GM19240 (cell line): Measurements from ENCODE around the gene DAP.
"Not testable (repeated sequence)": the region's sequence is repeated elsewhere in the genome, so short reads cannot be mapped to it uniquely, and the experiment has no call there.

Source experiments
- DNase-seq: peaks from one replicate; pipeline ENCODE4 v3.0.0; 2011; ENCODE audit warnings: low spot score; ENCODE audit not compliant: insufficient read length

DAP gene

DNA sequence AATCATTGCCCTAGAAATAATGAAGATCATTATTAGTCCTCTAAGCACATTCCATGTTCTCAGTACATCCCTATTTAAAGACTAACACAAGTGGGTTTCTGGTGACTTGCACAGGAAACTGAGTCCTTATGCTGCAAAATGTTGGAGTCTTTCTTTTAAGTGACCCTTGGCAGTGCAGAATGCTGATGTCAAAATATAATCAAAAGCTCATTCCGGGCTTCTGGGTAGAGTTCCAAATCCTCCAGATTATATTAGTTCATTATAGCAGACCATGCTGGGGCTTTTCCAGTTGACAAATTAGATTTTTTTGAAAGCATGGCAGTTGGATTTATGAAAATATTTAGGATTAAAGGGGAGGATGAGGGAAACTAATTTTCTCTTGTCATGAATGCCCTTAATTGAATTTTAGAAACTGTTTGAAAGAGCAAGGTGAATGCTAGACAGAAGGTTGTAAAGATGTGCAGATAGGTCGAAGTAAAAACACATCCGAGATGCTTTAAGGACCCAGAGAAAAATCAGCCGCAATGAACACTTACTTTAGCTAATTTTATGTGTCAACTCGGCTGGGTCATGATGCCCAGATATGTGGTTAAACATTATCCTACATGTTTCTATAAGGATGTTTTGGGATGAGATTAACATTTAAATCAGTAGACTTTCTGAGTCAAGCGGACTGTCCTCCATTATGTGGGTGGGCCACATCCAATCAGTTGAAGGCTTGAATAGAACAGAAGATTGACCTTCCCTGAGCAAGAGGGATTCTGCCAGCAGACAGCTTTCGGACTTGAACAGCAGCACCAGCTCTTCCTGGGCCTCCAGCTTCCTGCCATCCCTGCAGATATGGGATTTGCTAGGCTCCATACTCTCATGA is 88.7 kb downstream of the DAP start:
- no peak for DNase-seq

DNA sequence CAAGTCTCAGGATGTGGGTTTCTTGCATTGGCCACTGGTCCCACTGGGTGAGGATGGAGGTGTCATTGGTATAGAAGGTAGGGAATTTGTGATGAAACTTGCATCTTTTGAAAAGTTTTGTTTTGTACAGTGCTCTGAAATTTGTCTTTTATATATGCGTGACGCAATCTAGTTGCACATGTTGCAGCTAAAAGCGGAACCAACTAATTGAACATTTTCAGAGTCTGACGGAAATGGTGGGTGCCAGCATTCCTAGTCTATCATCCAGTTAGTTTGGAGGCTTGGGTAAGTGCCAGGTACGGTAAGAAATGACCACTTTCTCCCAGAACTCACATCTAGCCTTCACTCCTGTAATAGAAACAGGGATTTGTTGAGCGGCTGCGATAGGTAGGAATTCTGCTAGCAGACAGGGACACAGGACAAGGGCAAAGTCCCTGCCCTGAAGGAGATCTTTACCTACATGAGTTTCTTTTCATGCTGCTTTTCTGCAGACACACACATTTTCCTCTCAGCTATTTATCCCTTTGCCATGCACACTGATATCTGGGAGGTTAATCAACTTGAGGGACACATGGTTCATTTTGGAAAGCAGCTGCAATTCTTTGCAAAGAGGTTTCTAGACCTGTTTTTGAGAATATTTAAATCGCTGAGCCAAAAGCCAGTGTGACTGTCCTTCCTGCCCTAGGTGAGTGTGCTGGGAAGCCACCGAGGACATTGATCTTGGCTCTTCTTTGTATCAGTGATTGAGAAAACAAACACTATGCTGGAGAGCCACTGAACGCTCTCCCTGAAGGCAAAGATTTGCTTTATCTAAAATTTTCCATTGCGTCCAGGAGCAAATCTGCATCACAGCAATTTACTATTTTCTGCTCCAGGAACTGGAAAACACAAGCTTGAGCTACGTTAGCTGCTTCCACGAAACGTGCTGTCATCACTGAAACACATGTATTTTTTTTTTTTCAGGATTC is 89.7 kb downstream of the DAP start:
- no peak for DNase-seq

DNA sequence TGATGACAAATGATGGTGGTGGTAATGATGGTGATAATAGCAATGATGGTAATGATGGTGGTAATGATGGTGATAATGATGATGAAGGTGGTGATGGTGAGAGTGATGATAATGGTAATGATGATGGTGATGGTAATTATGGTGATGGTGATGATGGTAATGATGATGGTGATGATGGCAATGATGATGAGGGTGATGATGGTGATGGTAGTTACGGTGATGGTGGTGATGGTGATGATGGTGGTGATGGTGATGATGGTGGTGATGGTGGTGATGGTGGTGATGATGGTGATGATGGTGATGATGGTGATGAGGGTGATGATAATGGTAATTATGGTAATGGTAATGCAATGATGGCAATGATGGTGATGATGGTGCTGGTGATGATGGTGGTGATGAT is 91.1 kb downstream of the DAP start:
- DNase-seq, result no peak

DNA sequence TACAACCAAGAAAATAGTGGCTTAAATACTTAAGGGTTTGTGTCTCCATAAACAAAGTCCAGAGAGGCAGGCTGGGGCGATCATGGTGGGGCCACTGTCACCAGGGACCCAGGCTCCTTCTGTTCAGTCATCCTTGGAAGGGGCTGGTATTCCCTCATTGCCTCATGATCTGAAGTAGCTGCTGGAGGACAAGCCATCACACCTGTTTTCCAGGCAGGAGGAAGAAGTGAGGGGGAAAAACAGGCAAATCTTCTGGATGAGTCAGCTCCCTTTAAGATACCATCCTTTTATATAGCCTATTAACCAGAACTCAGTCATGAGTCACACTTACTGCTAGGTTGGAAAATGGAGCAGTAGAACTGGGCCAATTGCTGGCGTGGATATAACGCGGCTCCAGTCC is 92.3 kb downstream of the DAP start:
- no peak for DNase-seq

DNA sequence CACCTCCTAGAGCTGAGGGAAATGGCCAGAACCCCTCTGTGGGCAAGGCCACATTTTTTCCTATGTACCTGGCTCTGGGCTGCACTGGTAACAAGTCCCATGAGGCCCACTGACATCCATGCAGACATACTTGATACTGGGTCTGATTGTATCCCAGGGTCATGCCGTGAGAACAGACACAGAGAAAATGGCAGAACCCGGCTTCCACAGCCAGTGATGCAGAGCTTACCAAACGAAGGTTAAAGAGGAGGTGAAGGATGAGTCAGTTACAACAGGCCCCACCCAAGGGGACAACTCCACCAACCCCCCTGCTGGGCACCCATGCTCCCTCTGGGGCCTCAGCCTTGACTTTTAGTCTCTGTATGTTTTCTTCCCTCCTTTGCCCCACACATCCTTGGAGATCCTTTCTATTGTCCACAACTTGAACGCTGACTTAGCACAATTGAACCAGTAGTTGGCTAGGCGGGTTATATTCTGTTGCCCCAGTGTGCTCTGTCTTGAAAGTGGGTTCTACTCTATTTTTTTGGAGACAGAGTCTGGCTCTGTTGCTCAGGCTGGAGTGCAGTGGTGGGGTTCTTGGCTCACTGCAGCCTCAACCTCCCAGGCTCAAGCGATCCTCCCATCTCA is 93.5 kb downstream of the DAP start:
- no peak for DNase-seq

DNA sequence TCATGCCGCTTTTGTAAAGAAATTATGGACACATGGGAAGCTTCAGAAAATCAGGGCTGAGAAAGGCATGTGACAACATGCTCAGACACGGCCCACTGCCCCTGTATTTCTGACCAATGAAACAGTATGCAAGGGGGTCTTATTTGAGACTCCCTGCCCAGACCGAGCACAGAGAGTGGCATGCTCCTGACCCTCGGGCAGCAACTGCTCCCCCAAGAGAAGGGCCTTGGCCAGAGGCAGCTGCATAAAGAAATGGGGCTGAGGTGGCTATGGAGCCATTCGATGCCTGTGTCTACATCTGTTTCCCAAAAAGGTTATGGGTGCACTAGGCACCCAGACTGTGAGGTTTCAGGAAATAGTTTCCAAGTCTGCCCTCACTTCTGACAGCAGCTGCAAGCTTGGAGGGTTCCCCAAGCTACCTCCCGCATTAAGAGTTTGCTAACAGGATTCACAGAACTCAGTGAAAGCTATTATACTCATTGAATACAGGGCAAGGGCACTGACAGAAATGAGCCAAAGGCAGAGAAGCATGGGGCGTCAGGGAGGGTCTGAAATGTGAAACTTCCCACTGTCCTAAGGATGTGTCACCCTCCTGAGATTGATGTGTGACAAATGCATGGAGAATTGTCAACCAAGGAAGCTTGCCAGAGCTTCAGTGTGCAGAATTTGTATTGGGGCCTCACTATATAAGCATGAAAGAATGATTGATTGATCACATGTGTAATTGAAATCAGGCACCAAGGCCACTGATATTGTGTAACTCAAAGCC is 94.3 kb downstream of the DAP start:
- no peak for DNase-seq

DNA sequence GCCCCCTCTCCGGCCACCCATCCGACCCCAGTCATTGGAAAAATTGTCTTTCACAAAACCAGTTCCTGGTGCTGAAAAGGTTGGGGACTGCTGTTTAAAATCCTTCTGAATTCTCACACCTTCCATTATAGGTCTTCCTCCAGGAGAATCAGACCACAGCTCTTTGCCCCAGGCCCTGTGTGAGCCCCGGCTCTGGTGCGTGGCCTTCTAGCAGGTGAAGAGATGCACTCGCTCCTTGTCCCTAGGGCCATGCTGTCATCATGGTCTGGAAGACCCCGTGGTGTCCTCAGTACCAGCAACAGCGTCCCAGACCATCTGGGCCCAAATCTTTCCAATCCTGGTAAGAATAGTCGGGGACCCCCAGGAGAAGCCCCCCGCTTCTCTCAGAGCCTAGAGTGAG is 95.2 kb downstream of the DAP start:
- no peak for DNase-seq

DNA sequence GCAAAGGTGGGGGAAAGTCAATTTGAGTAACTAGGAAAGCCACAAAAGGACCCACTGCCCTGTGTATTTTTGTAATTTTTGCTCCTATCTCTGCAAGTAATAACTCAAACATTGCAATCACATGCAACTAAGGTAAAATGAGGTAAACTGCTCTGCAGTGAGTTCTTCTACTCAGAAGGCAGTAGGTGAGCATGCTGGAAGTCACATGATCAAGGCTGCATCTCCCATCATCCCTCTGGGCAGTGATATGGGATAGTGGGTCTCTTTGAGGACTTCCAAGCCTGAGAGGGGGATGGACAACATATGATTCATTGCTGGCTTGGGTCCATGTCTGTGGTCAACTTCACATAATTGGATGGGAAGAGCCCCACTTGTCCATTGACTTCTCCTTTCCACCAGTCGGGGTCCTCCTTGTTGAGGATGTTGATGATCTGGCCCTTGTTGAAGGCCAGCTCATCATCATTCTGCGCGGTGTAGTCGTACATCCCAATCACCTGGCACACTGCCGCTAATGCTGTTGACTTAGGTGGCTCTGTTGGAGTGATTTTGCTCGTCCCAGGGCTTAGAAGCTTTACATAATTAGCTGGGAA is 96.8 kb downstream of the DAP start:
- DNase-seq, result not testable (repeated sequence)

DNA sequence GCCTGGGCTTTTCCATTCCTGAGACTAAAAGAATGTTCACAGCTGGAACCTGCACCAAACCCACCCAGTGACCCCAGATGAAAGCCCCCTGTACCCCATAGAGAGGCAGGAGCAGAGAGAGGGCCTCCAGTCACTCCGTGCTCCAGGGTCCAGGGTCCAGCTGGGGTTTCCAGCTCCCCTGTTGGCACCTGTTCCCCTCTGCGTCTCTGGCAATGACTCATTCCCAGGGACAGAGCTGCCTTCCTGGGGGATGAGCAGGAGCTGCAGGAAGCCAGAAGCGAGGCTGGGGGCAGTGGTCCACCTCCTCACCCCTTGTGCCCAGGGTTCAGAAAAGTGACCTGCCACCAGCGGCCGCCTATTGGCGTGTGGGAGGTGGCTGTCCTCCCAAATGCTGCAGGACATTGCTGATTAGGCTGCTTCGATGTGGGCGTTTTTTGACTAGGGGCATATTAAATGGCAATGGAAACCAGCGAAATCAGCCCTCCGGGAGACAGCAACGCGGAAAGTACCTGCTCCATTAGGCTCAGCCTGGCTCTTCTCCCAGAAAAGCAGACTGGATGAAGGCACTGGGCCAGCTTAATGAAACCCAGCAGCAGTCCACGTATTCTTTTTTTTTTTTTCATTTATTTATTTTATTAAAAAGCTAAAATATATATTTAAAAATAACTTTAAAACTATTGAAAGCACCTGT is 97.4 kb downstream of the DAP start:
- DNase-seq, result no peak

DNA sequence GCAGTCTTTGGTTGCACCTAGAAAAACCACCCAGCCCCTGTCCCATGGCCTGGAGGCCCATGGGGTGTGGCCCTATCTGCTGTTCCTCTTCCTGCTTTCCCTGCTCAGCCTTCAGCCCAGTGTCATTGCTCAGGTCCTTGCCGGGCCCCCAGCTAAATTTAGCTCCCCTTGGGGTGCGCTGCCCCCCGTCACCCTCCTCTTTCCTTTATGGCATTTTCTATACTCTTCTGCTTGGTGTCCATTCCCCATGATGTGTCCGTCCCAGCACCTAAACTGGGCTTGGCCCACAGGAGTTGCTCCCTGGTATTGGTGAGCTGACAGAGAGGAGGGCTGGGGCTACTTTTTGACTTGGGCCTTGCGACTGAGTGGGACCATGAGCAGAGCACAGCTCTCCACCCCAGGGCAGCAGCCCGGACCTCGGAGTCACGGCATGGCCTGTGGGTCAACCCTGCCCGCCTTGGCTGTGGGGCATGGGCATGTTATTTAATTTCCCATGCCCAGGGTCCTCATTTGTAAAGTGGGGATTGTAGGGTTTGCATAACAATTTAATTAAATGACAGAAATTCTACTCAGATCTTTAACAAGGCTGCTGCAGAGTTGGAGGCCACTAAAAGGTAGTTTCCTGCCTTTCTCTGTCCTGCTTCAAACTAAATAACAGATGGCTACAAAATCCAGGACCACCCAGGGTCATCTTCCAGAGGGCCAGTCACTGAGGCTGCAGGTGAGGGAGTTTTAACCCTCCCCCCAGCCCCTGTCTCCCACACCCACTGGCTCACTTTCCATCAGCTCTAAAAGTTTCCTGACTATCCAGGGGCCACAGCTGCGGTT is 98.2 kb downstream of the DAP start:
- no peak for DNase-seq

DNA sequence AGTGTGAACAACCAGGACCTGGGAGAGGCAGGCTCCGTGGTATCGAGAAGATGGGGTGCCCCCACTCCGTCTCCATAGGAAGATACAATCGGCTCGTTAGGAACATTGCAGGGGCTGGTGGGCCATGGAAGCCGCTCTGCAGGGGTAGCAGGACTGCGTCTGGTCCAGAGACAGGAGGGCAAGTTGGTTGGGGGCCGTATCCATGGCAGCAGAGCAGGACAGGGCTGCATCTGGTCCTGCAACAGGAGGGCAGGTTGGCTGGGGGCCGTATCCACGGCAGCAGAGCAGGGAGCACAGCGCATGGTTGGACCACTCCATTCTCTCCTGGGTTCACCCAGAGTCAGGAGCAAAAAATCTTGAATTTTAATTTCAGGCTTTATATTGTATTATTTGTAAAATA is 99.0 kb downstream of the DAP start:
- DNase-seq, result no peak

DNA sequence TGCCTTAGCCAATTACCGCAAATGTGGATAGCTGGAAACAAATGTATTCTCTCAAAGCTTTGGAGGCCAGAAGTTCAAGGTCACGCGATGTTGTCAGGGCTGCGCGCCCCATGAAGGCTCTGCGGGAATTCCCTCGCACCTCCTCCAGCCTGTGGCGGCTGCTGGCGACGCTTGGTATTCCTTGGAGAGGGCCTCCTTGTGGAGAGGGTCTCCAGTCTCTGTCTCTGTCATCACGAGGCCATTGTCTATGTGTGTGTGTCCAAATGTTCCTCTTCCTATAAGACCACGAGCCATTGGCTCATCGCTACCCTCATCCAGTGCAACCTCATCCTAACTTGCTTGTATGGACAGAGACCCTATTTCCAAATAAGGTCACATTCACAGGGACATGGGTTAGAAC is 99.6 kb downstream of the DAP start:
- no peak for DNase-seq

DNA sequence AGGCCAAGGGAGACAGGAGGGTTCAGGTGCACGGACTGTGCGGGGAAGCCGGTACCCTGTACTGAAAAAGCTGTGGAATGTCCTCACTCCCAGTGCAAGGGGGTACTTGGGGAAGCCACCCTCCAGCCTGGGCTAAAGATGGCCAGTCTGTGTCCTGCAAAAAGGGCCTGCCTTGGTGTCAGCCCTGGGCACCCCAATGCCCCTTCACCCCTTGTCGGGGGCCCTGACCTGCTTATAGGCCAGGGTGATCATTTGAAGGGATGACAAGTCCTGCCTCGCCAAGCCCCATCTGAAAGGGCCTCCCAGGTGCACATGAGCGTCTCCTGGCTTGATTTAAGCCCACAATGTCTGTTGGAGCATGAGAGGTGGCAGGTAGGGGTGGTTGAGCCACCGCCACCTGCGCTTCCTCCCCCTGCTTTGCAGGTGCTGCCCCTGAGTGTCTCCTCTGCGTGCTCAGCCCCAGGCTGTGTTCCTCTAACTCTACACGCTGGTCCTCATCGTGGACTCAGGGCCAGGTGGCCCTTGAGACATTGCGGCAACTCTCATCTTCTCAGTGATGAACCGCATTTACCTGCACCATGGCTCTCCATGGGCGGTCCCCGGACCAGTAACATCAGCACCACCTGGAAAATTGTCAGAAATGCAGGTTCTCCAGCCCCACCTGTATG is 100.2 kb downstream of the DAP start:
- no peak for DNase-seq

DNA sequence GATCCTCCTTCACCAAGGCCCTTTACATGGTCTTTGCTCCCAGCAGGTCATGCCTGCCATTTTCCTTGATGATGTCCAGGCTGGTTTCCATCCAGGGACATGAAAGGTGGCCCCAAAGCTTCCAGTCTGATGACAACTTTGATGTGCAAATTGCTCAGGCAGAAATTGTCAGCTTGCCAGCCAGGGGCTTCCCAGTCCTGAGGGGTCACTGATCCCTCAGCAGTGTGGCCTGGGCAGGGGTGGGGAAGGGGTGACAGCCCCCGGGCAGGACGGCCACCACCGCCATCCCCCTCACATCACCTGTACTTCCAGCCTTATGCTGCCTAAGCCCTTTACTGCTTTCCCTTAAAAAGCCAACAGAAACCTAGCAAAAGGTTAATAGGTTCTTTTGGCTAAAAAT is 100.9 kb downstream of the DAP start:
- no peak for DNase-seq

DNA sequence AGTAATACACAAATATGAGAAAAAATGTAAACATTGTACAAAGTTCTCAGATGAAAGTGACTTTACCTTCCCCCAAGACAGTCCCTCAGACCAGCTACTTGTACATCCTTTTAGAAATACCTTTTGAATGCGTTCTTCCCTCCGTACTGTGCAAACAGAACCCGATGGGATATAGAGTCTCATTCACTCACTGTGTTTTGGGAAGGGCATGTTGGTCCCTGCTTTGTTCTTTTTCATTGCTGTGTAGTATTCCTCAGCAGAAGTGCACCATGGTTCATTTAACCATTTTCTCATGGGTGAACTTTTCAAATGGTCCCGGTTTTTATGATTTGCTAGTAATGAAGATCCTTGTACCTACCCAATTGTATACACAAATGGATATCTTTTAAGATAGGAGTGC is 102.8 kb downstream of the DAP start:
- DNase-seq, result no peak

DNA sequence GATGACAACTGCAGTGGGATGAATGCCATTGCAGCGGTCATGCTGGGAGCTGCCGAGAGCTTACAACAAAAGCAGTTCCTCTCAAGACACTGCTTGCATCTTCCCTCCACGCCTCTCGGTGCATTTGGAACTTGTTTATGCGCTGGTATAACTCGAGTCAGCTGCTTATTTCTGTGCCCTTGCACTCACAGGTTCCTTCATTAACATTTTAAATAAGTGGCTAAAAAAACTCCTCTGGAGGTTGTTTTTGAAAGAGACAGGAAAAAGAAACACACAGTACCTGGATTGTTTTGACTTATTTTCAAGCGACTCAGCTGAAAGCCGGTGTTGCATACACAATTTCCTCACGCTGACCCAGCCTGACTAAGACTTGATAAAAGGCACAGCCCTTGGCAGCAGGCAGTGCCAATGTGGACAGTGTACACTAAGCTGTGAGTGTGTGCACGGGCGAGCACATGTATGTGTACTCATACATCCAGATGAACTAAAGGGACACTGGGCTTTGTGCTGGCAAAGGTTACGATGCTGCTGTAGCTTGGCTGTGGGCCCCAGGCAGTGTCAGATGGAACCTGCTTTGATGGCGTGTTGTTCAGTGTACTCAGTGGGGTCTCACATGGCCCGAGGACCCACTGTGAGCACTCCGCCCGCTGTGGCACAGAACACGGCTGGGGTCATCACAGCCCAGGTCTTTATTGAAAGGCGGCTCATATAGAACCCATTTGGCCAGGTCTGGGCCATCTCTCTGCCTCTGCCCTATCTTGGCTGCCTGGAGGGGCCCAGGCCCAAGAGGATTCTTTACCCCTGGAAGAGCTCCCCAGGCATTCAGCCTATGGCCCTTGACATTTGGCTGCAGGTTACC is 104.8 kb downstream of the DAP start:
- no peak for DNase-seq

DNA sequence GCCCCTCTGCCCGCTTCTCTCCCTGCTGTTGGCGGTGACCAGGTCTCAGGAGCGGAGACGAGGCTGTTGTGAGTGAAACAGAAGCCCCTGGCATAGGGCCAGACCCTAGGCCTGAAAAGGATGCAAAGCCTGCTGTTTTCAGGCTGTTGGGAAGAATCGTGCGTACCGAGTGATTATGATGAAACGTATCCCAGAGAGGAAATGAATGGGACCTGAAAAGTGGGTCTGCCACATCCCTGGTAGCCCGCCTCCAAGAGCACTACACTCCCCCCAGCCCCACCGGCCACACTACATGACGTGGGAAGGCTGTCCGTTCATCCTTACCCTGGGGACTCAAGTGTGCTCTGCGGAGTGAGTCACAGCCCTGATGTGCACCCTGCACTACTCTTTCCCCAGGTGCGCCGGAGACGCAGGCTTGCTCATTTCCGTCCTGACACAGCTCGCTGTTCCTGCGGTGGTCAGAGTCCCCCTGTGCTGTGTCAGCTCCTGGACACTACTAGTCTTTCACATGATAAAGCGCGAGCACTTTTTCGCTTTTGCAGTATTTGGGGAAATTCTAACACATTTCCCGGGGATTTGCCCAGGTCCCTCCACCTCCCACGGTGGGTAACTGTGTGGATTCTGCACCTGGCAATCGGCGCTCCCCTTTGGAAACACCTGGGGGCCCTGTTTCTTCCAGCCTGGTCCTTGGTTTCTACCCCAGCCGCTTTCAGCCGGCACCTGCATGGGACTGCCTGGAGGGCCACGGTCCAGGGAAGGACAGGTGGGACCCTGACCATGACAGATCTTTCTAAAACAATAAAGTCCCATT is 105.7 kb downstream of the DAP start:
- DNase-seq, result no peak
